ENCODE results near the gene GUCY2C. TPM values are rescaled to one million over a fixed set of nuclear protein-coding genes. Genes with fewer than 3 reads are reported as not detected.

The GUCY2C gene
- total and polyA plus RNA-seq, 4 donors, result 0.01 to 0.05 TPM; not detected in 2

DNA sequence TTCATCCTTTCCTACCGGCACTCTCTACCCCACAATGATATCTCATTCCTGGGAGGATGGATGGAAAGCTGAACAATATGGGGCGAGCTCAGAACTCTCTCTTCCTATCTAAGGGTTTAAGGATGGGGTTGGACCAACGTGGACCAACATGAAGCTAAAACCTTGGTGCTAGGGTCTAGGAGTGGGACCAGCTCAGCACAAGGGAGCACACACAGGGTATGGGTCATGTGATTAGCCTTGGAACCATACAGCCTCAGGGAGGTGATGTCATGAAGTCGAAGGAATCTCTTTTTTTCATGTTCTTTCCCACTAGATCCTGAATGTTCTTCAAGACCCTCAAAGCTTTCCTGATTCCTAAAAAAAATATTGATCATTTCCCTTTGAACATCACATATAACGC lies 3.3 kb downstream of the GUCY2C start:
- no peak for DNase-seq (ENCODE audit: low spot score)
- no peak overlapping the region for H3K4me3 ChIP-seq (ENCODE audit: low read depth in 1 of 3, low read length in 3 of 3)
- no peak overlapping the region for H3K9ac ChIP-seq (ENCODE audit: low read depth in 1 of 2, low read length in 2 of 2)
- H3K4me1 ChIP-seq (ENCODE audit: control insufficient read depth in 4 of 4, insufficient read depth in 4 of 4, low read length in 3 of 4), result no peaks in the 10 kb centered on the region
- WGBS, result 85% methylated on average over 5 of the region's 5 CpGs
- no peaks in the 10 kb centered on the region for H3K27me3 ChIP-seq (ENCODE audit: control insufficient read depth in 4 of 4, insufficient read depth in 4 of 4, low read length in 3 of 4)
- H3K36me3 ChIP-seq (ENCODE audit: control insufficient read depth in 4 of 4, insufficient read depth in 3 of 4, low read depth in 1 of 4, low read length in 3 of 4), result no peaks in the 10 kb centered on the region
- H3K27ac ChIP-seq (ENCODE audit: low read depth in 1 of 2, low read length in 2 of 2), result no peak overlapping the region
- no peak for TF ChIP-seq RAD21 (IDR thresholded peaks at IDR 0.05)
- TF ChIP-seq, protein P1, sequence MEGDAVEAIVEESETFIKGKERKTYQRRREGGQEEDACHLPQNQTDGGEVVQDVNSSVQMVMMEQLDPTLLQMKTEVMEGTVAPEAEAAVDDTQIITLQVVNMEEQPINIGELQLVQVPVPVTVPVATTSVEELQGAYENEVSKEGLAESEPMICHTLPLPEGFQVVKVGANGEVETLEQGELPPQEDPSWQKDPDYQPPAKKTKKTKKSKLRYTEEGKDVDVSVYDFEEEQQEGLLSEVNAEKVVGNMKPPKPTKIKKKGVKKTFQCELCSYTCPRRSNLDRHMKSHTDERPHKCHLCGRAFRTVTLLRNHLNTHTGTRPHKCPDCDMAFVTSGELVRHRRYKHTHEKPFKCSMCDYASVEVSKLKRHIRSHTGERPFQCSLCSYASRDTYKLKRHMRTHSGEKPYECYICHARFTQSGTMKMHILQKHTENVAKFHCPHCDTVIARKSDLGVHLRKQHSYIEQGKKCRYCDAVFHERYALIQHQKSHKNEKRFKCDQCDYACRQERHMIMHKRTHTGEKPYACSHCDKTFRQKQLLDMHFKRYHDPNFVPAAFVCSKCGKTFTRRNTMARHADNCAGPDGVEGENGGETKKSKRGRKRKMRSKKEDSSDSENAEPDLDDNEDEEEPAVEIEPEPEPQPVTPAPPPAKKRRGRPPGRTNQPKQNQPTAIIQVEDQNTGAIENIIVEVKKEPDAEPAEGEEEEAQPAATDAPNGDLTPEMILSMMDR (IDR thresholded peaks at IDR 0.05; ENCODE audit: low read depth, low read length, missing input control), result no peak
- TF ChIP-seq EGR1 (IDR thresholded peaks at IDR 0.05; ENCODE audit: low read depth in 2 of 2), result no peak
- no peak for TF ChIP-seq NR2F2 (IDR thresholded peaks at IDR 0.05)
- no peak for TF ChIP-seq FOXA2 (IDR thresholded peaks at IDR 0.05)
- TF ChIP-seq FOXA1 (IDR thresholded peaks at IDR 0.05), result no peak
- TF ChIP-seq SP1 (IDR thresholded peaks at IDR 0.05), result no peak
- TF ChIP-seq, protein P2, sequence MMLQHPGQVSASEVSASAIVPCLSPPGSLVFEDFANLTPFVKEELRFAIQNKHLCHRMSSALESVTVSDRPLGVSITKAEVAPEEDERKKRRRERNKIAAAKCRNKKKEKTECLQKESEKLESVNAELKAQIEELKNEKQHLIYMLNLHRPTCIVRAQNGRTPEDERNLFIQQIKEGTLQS (IDR thresholded peaks at IDR 0.05), result no peak
- TF ChIP-seq YY1 (IDR thresholded peaks at IDR 0.05), result no peak
- TF ChIP-seq HNF4G (IDR thresholded peaks at IDR 0.05), result no peak
- TF ChIP-seq, protein P3, sequence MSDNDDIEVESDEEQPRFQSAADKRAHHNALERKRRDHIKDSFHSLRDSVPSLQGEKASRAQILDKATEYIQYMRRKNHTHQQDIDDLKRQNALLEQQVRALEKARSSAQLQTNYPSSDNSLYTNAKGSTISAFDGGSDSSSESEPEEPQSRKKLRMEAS (IDR thresholded peaks at IDR 0.05), result no peak
- TF ChIP-seq, protein P4, sequence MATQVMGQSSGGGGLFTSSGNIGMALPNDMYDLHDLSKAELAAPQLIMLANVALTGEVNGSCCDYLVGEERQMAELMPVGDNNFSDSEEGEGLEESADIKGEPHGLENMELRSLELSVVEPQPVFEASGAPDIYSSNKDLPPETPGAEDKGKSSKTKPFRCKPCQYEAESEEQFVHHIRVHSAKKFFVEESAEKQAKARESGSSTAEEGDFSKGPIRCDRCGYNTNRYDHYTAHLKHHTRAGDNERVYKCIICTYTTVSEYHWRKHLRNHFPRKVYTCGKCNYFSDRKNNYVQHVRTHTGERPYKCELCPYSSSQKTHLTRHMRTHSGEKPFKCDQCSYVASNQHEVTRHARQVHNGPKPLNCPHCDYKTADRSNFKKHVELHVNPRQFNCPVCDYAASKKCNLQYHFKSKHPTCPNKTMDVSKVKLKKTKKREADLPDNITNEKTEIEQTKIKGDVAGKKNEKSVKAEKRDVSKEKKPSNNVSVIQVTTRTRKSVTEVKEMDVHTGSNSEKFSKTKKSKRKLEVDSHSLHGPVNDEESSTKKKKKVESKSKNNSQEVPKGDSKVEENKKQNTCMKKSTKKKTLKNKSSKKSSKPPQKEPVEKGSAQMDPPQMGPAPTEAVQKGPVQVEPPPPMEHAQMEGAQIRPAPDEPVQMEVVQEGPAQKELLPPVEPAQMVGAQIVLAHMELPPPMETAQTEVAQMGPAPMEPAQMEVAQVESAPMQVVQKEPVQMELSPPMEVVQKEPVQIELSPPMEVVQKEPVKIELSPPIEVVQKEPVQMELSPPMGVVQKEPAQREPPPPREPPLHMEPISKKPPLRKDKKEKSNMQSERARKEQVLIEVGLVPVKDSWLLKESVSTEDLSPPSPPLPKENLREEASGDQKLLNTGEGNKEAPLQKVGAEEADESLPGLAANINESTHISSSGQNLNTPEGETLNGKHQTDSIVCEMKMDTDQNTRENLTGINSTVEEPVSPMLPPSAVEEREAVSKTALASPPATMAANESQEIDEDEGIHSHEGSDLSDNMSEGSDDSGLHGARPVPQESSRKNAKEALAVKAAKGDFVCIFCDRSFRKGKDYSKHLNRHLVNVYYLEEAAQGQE (IDR thresholded peaks at IDR 0.05), result no peak
- TF ChIP-seq GABPA (IDR thresholded peaks at IDR 0.05 in 1 of 2, conservative IDR thresholded peaks at IDR 0.05 in 1 of 2), result no peak
- TF ChIP-seq JUND (IDR thresholded peaks at IDR 0.05), result no peak
- TF ChIP-seq HNF4A (conservative IDR thresholded peaks at IDR 0.05), result no peak
- TF ChIP-seq TAF1 (conservative IDR thresholded peaks at IDR 0.05), result no peak
- TF ChIP-seq RXRA (IDR thresholded peaks at IDR 0.05), result no peak
- H3K9me3 ChIP-seq (ENCODE audit: control insufficient read depth in 4 of 4, low read length in 3 of 4), result no peaks in the 10 kb centered on the region

DNA sequence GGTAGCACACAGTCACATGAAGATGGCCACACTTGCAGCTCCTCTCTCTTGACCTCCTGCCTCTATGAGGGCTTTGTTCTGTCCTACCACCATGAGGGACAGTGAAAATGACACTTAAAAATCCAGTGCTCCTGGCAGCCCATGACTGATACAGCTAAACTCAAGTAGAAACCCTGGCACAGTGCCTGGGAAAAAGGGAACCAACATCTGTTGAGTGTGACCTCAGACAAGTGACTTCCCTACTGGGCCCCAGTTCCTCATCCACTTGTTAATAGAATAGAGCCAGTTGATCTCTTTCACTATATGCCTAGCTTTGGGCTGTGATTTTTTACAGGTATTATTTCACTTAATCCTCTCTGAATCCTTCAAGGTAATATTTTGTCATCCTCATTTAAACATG lies 4.8 kb downstream of the GUCY2C start:
- Histone ChIP-seq H3K4me3 (ENCODE audit: low read depth in 1 of 3, low read length in 3 of 3) (no peak overlapping the region), H3K27me3 (ENCODE audit: control insufficient read depth in 4 of 4, insufficient read depth in 4 of 4, low read length in 3 of 4) (no peaks in the 10 kb centered on the region), H3K9ac (ENCODE audit: low read depth in 1 of 2, low read length in 2 of 2) (no peak overlapping the region), H3K9me3 (ENCODE audit: control insufficient read depth in 4 of 4, low read length in 3 of 4) (no peaks in the 10 kb centered on the region), H3K4me1 (ENCODE audit: control insufficient read depth in 4 of 4, insufficient read depth in 4 of 4, low read length in 3 of 4) (no peaks in the 10 kb centered on the region), H3K27ac (ENCODE audit: low read depth in 1 of 2, low read length in 2 of 2) (no peak overlapping the region), H3K36me3 (ENCODE audit: control insufficient read depth in 4 of 4, insufficient read depth in 3 of 4, low read depth in 1 of 4, low read length in 3 of 4) (no peaks in the 10 kb centered on the region)
- DNase-seq (ENCODE audit: low spot score), result peak; percentile 34
- no peak for TF ChIP-seq FOXA2 (IDR thresholded peaks at IDR 0.05)
- TF ChIP-seq FOXA1 (IDR thresholded peaks at IDR 0.05), result no peak
- no peak for TF ChIP-seq TAF1 (conservative IDR thresholded peaks at IDR 0.05)
- TF ChIP-seq JUND (IDR thresholded peaks at IDR 0.05), result no peak
- TF ChIP-seq GABPA (IDR thresholded peaks at IDR 0.05 in 1 of 2, conservative IDR thresholded peaks at IDR 0.05 in 1 of 2), result no peak
- TF ChIP-seq SP1 (IDR thresholded peaks at IDR 0.05), result no peak
- TF ChIP-seq, protein P4 (IDR thresholded peaks at IDR 0.05), result no peak
- no peak for TF ChIP-seq RAD21 (IDR thresholded peaks at IDR 0.05)
- no peak for TF ChIP-seq RXRA (IDR thresholded peaks at IDR 0.05)
- no peak for TF ChIP-seq HNF4A (conservative IDR thresholded peaks at IDR 0.05)
- TF ChIP-seq, protein P3 (IDR thresholded peaks at IDR 0.05), result no peak
- TF ChIP-seq NR2F2 (IDR thresholded peaks at IDR 0.05), result no peak
- no peak for TF ChIP-seq YY1 (IDR thresholded peaks at IDR 0.05)
- TF ChIP-seq, protein P2 (IDR thresholded peaks at IDR 0.05), result no peak
- TF ChIP-seq EGR1 (IDR thresholded peaks at IDR 0.05; ENCODE audit: low read depth in 2 of 2), result no peak
- TF ChIP-seq, protein P1 (IDR thresholded peaks at IDR 0.05; ENCODE audit: low read depth, low read length, missing input control), result no peak
